ENCODE data around the gene GTF2I.
"Not testable (repeated sequence)": the region's sequence is repeated elsewhere in the genome, so short reads cannot be mapped to it uniquely, and the experiment has no call there.

GTF2I gene

DNA sequence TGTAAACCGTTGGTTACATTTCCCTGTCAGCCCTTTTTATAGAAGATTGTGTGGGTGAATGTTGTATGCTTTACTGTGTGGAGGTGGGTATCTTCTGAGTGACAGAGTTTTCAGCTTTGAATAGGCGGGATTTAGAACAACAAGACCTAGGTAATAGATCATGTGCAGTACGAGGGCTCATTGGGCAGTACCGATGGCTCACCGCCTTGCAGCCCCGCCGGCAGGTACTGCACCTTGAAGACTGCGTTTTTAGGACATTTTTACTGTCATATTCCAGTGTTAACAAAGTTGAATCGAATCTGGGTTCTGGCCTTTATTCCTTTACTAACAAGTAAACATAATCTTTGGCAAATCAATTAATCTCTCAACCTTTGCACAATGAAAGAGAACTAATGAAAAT, 60.4 kb downstream of the GTF2I start:
- DNase-seq = no peak

GRCh38 chr7:74718336-74718735, 60.8 kb downstream of the GTF2I start:
- DNase-seq = no peak

DNA sequence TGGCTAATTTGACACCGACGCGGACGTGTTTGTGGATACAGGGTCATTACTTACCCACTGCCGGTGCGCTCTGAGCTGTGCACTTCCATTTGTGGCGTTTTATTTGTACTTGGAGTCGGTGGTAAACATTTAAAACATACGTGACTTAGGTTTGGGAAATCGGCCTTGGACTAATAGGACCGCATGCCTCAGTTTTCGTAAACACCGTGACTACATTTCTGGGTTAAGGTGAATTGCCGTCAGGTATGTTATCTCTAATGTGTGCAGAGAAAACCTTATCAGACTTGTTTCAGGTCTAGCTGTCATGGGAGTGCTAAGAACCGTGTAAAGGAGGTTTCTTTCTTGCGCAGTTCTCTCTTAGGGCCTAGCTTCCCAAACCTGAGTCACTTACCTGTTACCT, 64.6 kb downstream of the GTF2I start:
- no peak for DNase-seq

DNA sequence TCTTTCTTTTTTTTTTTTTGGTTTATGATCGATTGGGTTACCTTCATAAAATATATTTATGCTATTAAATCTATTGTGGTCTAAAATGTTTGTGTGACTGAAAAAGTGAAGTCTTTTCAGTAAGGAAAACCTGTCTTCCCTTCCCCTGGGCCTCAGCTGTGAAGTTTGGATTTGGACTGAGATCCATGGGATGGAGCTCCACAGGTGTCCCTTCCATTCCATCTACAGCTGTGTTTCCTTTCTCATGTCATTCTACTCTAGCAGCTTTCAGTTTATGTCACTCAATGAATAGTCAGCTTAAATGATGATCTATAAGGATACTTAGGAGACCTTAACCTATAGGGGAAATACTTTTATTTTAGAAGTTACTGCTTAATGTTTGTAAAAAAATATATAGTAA, 68.3 kb downstream of the GTF2I start:
- no peak for DNase-seq

DNA sequence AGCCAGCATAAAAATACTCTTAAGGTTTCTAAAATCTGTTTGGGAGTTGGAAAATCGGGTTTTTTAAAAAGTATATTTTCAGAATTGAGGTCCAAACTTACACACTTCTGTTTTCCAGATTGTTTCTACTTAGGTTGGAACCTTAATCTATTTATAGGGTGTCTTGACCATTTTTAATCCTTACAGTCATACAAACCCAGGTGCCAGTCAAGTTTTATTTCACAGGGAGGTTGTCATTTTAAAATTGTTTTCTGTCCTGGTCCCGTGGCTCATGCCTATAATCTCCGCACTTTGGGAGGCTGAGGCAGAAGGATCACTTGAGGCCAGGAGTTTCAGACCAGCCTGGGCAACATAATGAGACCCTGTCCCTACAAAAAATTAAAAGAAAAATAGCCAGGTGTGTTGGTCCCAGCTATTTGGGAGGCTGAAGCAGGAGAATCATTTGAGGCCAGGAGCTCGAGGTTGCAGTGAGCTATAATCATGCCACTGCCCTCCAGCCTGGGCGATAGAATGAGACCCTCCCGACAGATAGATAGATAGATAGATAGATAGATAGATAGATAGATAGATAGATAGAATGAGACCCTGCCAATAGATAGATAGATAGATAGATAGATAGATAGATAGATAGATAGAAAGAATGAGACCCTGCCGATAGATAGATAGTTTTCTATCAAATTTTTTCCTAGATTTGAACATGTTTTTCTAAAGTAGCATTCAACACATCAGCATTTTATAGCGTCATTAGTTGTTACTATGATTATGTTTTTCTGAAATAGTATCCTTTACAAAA, 69.0 kb downstream of the GTF2I start:
- no peak for DNase-seq

- not testable (repeated sequence) for DNase-seq
Observed at GRCh38 chr7:74728686-74729085, 71.2 kb downstream of the GTF2I start.

DNA sequence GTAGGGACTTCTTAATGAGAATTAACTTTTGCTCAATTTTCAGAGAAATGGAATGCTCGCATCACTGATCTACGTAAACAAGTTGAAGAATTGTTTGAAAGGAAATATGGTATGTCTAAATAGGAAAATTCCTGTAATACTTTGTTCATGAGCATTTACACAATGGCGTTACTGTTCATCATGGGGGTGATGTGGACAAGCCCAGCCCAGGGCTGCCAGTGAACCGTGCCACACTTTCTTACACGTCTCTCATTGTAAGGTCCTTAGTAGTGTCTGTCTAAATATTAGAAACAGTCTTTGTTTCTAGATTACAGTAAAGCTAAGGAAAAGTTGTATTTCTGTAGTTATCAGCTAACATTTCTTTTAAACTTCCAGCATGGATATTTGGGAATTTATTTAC, 72.7 kb downstream of the GTF2I start:
- not testable (repeated sequence) for DNase-seq

DNA sequence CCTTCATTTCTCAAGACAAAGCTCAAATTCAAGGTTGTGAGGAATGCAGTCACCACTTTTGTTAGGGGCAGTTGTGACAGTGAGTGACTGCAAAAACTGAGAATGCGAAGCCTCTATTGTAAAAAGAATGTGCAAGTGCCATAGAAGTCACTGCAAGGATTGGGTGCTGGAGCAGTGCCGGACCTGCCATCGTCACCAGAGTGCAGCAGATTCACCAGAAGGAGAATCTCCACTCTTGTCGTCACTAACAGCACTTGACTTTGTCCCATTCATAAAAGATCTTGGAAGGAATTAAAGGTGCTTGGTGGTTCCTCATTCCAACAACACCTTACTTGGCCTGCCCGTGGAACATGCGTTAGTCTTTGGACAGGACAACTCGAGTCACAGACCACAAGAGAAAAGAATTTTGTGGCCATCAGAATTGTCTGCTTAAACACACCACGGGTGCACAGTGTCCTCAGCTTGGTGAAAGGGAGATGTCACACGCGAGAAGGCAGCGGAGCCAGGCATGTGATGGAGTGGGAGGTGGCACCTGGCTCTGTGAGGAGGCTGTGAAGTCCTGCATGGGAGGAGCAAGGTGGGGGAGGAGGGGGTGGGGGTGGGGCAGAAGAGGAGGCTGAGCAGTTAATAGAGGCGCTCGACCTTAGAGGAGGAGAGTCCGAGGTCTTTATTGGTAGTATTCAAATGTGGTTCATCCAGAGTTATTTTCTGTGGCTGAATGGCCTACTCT, 82.6 kb downstream of the GTF2I start:
- not testable (repeated sequence) for DNase-seq

- DNase-seq = not testable (repeated sequence)
Observed at GRCh38 chr7:74743936-74744557, 86.5 kb downstream of the GTF2I start.

- not testable (repeated sequence) for DNase-seq
Observed at GRCh38 chr7:74753921-74754482, 96.5 kb downstream of the GTF2I start.

GRCh38 chr7:74756673-74757072, 99.2 kb downstream of the GTF2I start:
- not testable (repeated sequence) for DNase-seq

- not testable (repeated sequence) for DNase-seq
Observed at GRCh38 chr7:74758268-74758667, 100.8 kb downstream of the GTF2I start.

DNA sequence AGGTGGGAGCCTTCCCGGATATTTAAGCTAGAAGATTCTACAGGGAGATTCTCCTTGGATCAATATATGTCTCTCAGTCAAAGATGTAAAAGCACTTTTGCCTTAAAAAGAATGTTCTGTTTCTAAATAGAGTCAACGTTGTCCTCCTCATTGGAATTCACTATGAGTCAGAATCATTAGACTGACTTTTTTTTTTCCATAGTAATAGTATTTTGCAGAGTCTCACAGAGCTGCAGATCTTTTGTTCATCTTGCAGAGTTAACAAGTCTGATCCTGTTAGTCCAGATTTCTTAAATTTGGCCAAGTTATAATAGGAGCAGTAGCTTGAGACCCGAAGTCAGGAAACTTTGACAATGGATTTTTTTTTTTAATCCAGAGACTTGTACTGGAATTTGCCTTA, 101.5 kb downstream of the GTF2I start:
- DNase-seq = not testable (repeated sequence)

GRCh38 chr7:74765205-74765918, 107.8 kb downstream of the GTF2I start:
- not testable (repeated sequence) for DNase-seq

GRCh38 chr7:74766509-74766908, 109.0 kb downstream of the GTF2I start:
- not testable (repeated sequence) for DNase-seq

DNA sequence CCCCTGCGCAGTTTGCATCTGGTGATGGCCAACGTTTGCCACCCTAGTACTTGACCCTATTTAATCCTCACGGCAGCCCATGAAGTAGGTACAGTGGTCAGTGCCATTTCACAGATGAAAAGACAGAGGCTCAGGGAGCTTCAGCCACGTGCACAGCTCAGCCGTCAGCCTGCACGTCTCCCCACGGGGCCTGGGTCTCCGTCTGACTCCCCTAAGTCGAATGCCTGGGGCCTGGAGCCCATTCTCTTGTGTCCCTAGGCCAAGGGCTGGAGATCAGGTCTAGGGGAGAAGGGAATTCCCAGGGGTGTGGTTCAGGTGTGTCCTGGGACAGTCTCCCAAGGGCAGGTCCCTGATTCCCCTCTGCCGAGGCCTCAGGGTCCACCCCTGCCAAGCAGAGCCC, 109.5 kb downstream of the GTF2I start:
- not testable (repeated sequence) for DNase-seq

- not testable (repeated sequence) for DNase-seq
Observed at GRCh38 chr7:74770062-74770461, 112.5 kb downstream of the GTF2I start.

DNA sequence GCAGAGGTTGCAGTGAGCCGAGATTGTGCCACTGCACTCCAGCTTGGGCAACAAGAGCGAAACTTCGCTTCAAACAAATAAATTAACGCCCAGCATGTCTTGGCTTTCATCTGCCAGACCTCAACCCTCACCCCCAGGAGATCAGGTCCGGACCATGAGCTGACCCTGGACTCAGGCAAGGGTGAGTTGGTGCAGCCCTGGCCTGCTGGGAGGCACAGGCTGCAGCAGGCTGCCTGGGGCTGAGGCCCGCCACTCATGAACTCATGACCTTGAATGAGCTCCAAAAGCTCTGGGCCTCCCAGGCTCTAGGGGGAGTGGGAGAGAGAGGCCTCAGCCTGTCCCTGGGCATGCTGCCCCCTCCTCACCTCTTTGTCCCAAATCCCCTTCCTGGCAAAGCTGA, 114.6 kb downstream of the GTF2I start:
- not testable (repeated sequence) for DNase-seq

- DNase-seq = not testable (repeated sequence)
Observed at GRCh38 chr7:74773760-74774750, 116.5 kb downstream of the GTF2I start, which contains the start of gene NCF1. TSS of gene NCF1 (plus strand) at chr7:74774011. CDS start at chr7:74774032, 21 bp downstream.

DNA sequence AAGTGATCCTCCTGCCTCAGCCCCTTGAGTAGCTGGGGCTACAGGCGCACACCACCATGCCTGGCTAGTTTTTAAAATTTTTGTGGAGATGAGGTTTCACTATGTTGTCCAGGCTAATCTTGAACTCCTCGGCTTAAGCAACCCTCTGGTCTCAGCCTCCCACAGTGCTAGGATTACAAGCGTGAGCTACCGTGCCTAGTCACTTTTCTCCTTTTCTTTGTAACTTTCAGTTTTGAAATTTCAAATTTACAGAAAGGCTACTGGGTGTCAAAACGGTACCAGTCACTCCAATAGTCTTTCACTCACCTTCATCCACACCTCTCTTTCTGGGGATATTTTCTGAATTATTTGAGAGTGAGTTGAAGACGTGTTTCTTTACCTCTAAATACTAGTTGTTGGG, 117.6 kb downstream of the GTF2I start:
- not testable (repeated sequence) for DNase-seq

GRCh38 chr7:74779053-74779452, 121.5 kb downstream of the GTF2I start:
- not testable (repeated sequence) for DNase-seq
